Stimulated activated CD4-positive, alpha-beta T cell treated with anti-CD3 and anti-CD28 coated beads, Interleukin-12 subunit alpha, Interleukin-12 subunit beta, amount 100 ng/mL, for 24 hours (primary cell): ENCODE results near the gene DGKA.
A peak's percentile ranks its signal among the peaks of the same experiment; 100 is the strongest.
"Not testable (repeated sequence)": the region's sequence is repeated elsewhere in the genome, so short reads cannot be mapped to it uniquely, and the experiment has no call there.

Experiments
- DNase-seq, 2 experiments: peaks; one replicate each; pipeline ENCODE4 v3.0.0-alpha.2; 2020; ENCODE audit warnings: low read depth in 2 of 2

The DGKA gene

GRCh38 chr12:55966408-55967281, 35.7 kb downstream of the DGKA start, which contains the start of gene CDK2:
Gene CDK2 (plus strand): TSS chr12:55966830. CDS start chr12:55967009, 179 bp downstream.
- DNase-seq = peak; percentile 83 to 95

- no peak for DNase-seq
Measured at GRCh38 chr12:55969356-55969755, 38.4 kb downstream of the DGKA start.

- no peak for DNase-seq
Measured at GRCh38 chr12:55970775-55971174, 39.8 kb downstream of the DGKA start.

- no peak for DNase-seq
Measured at GRCh38 chr12:55972042-55972441, 41.1 kb downstream of the DGKA start.

- DNase-seq = no peak
Measured at GRCh38 chr12:55972456-55972855, 41.5 kb downstream of the DGKA start.

GRCh38 chr12:55972911-55973598, 42.1 kb downstream of the DGKA start:
- no peak for DNase-seq

- peak; percentile 91 to 96 for DNase-seq
Measured at GRCh38 chr12:55973599-55974307, 42.8 kb downstream of the DGKA start, which contains the start of gene RAB5B. Gene RAB5B (plus strand): TSS chr12:55974078. CDS start chr12:55986961, 12,883 bp downstream.

GRCh38 chr12:55974308-55974730, 43.4 kb downstream of the DGKA start:
- peak in 1 of 2 experiments; percentile 33 for DNase-seq

GRCh38 chr12:55978393-55978792, 47.4 kb downstream of the DGKA start:
- no peak for DNase-seq

- DNase-seq = no peak
Measured at GRCh38 chr12:55979069-55979468, 48.1 kb downstream of the DGKA start.

- not testable (repeated sequence) for DNase-seq
Measured at GRCh38 chr12:55981882-55982281, 50.9 kb downstream of the DGKA start.

- DNase-seq = no peak
Measured at GRCh38 chr12:55982319-55982936, 51.5 kb downstream of the DGKA start.

- DNase-seq = no peak
Measured at GRCh38 chr12:55983232-55983842, 52.4 kb downstream of the DGKA start.

GRCh38 chr12:55984861-55985260, 53.9 kb downstream of the DGKA start:
- no peak for DNase-seq

- no peak for DNase-seq
Measured at GRCh38 chr12:55985341-55985740, 54.4 kb downstream of the DGKA start.

- DNase-seq = not testable (repeated sequence)
Measured at GRCh38 chr12:55985976-55986375, 55.0 kb downstream of the DGKA start.

- DNase-seq = no peak
Measured at GRCh38 chr12:55991110-55991509, 60.1 kb downstream of the DGKA start.

GRCh38 chr12:55993230-55993853, 62.4 kb downstream of the DGKA start:
- no peak for DNase-seq

GRCh38 chr12:55995366-55995765, 64.4 kb downstream of the DGKA start:
- no peak for DNase-seq

- DNase-seq = peak in 1 of 2 experiments; percentile 29
Measured at GRCh38 chr12:55996201-55996714, 65.3 kb downstream of the DGKA start.
